Activated CD8-positive, alpha-beta memory T cell treated with anti-CD3 and anti-CD28 coated beads for 1 hour (primary cell): ENCODE measurements around the gene PTPRE.

Source experiments
- DNase-seq, 2 donors: peaks; one replicate each; pipeline ENCODE4 v3.0.0-alpha.2; 2020; ENCODE audit warnings: low read depth in 1 of 2; ENCODE audit errors: extremely low read depth in 1 of 2

PTPRE gene

DNA sequence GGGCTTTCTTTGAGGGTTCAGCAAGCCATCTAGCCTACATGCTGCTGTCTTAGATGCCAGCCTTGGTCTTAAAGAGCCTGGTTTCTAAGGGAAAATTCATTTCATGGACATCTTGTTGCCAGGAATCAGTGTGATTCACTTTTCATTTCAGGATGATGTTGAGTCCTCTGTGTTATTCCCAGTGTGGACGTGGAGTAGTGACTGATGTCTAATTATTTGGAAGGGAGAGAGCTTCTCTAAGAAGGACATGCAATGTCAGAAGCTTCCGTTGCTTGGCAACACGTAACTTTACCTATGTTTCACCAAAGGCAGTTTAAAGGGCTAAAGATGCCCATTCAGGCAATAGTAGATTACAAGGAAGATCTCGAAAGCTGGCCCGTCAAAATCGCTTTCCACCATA lies 89.0 kb downstream of the PTPRE start:
- no peak for DNase-seq

GRCh38 chr10:127996586-127996985 lies 89.7 kb downstream of the PTPRE start:
- DNase-seq: no peak

DNA sequence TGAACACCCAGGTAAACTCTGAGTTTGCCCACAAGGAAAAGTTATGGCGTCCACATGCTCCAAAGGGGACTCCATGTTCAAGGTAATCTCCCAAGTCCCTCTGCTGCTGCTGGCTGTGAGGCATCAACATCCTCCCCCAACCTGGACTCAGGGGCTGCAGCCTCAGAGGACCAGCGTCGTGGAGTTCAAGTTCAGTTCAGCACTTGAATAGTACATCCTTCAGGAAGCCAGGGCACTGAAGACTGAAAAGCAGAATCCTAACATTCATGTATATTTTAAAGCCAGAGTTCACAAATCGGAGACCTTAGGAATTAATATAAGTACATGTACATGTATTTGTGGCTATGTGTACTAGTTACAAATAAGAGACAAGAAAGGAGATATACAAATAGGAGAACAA lies 90.4 kb downstream of the PTPRE start:
- DNase-seq: no peak

DNA sequence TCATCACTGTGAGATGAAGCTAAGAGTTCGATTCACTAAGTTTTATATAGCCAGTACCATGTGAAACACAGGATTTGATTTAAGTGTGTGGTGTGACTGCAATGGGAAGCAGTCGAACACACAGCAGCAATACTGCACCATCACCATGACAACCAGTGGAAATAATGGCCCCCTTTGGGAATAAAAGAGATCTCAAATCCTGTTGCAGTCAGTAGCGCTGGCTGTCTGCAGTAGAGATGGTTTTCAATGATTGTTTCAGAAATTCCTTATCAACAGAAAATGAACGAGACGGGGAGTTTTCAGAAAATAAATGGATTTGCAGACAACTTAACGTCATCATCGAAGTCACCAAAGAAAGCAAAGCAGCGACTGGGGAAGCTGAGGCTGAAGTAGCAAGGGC lies 91.0 kb downstream of the PTPRE start:
- DNase-seq: no peak

GRCh38 chr10:127998501-127999144 lies 91.7 kb downstream of the PTPRE start:
- no peak for DNase-seq

GRCh38 chr10:127999297-128000129 lies 92.6 kb downstream of the PTPRE start:
- no peak for DNase-seq

DNA sequence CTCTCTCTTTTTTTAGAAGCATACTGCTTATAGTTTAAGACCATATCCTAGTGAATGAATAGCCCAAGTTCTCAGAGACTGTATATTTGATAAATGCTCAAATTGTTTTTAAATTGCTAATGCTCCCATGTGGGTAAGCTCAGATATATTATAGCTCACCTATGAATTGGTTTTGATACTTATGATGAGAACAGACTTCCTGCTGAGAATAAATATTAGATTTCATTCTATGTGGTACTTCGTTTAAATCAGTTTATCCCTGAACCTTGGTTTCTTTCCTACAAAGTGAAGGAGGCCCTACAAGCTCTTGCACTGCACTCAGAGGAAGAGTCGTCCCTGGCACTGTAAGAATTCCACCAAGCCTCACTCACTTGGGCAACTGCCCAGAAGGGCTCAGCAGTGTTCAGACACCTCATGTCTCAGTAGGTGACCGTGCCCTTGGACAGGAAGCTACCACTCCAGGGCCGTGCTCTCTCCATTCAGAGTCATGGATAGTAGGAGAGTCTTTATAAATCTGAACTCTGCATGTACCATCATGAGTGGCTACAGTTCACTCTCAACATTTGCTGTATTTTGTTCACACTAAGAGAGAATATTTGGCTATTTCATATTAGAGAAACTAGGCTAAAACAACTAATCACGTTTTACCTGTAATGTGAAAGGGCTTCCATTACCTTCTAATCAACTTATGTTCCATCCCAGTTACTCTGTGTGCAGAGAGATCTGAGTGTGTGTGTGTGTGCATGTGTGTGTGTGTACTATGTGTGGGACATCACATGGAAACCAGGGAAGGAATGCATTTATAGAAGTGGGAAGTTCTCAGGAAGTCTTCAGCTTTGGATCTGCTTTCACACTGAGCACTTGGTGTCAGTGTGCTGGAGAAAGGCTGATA lies 93.8 kb downstream of the PTPRE start:
- DNase-seq: no peak

DNA sequence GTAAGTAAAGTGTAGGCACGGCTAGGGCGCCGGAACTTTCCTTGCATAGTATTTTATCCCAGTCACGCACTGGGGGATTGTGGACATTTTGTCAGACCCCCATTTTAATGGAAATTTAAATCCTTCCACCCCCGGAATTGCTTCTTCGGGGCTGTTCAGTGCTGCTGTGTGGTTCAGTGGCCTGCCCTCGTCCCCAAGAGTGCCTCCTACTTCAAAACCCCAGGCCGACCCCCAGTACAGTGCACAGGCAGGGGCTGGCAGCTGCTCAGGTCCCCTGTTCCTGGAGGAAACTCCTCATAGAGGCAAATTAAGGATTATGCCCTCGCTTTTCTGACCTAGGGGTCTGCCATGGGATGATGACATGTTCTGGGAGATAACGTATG lies 94.5 kb downstream of the PTPRE start:
- DNase-seq: no peak

DNA sequence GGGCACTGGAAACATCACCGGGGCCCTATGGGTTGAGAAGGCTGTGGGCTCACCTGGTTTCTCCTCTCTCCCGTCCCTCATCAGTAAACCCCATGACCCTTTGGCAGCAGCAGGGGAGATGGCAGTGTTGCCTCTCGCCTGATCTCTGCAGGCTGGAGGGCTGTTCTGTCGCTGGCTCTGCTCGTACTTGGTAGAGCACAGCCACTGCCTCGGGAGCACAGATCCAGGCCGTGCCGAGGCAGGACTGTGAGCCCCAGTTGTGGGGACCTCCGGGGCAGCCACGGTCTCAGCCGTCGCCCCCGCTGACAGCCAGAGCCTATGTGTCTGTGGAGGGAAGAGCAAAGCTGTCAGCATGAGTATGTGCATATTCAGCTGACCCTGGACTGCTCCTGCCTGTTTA lies 94.9 kb downstream of the PTPRE start:
- no peak for DNase-seq

DNA sequence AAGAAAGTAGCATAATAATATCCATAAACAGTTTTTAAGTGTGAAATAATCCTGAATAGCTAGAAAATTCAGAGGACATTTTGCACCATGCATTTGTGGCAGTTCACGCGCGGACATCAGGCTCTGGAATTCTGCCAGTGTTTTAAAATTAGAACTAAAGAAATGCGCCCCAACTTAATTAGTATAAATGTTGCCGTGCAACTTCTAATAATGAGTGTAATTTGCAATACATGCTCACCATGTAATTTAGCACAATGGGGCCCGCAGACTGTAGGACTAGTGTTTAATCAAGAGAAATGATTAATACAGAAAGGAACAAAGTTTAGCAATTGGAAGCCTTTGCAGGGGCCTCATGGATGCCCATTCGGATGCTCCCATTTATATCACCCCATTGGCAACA lies 96.6 kb downstream of the PTPRE start:
- no peak for DNase-seq

DNA sequence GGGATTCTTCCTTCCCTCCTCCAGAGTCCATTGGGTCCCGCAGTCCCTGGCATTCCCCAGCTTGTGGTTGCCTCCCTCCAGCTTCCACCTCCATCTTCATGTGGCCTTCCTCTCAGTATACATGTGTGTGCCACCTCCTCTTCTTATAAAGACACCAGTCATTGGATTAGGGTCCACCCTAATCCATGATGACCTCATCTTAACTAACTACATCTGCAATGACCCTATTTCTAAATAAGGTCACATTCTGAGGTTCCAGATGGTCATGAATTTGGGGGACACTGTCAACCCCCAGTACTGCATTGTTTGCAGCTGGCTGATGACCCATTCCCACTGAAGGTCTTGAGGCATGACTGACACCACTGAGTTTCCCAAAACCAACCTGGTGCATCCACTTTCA lies 99.0 kb downstream of the PTPRE start:
- DNase-seq: no peak

DNA sequence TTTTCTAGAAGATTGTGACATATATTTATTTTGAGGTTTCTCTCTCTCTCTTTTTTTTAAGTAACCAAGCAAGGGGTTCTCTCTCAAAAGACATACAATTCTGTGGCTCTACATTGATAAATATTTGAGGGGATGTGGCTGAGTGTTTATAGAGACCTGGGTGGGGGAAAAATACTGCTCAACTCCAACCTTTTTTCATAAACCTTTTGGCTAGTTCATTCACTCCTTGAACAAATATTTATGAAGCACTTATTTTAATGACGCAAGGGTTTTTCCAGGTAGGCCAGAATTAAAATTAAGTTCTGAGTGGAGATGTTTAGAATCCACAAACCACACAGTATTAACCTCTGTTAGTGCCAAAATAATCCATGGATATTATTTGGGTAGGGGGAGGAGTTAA lies 100.2 kb downstream of the PTPRE start:
- DNase-seq: no peak

- DNase-seq: no peak
Measured at GRCh38 chr10:128007971-128008370, 101.1 kb downstream of the PTPRE start.

DNA sequence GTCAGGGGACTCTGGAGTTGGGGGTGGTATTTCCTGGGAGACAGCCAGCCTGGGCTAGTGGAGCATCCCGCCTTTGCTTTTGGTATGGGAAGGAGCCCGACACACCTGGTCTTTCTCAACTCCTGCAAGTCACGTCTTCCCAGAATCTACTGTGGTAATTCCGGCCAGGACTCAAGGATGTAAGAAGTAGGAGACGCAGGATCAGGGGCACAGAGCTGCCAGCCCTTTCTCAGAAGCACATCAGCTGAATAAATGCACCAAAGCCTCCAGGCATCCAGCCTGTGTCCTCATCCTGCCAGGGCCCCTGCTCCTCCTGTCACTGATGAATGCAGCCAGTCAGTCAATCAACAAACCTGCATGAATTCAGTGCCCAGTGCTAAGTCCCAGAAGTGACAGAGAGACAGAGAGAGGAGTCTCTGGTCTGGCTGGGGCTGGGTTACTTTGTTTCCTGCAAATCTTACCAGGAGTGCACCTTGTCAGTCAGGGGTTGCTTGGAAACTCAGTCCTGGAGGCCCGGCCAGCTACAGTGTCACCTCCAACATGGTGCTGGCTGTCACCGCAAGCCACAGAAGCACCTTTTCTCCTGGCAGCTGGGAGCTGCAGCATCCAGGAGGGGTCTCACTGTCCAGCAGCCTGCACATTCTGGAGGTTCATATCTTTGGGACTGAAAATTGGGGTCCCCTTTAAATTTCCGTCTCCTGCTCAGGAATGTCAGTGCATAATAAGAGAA lies 101.8 kb downstream of the PTPRE start:
- DNase-seq: no peak

GRCh38 chr10:128009372-128010126 lies 102.6 kb downstream of the PTPRE start:
- DNase-seq: no peak

DNA sequence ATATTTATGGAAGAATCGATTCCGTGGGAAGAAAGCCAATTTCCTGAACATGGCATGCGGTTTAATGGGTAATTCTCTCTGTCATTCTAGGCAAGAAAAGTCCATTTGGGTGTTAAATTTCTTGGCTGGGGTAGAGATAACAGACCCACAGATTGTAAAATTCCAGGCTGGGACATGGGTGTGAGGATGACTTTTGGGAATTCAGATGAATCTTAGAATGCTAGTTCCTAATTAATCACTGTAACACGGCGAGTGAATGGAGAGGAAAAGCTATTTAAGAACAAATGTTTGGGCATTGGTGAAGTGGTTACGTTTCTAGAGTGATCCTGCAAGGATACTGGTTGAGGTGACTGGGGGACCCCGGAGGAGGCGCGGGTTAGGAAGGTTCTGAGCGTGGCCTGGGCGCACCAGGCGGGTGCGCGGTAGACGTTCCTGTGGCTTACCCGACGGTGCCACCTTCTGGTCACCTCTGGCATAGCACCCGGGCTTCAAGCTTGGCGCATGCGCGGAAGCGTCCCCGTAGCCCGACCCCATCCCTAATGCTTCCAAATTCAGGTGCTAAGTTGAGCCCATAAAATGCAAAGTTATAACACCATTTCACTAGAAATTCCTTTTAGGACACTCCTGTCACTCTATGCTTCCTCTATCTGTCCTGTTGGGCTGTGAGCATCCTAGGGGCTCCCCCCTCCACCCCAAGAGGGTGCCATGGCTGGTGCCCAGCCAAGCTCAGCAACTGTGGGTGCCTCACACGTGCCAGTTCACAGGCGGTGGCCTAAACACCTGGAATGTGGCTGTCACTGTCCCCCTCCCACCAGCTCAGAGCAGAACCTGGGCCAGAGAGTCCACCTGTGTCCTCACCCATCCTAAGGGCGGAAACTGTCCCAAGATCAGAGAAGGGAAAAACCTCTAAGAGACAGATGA lies 104.4 kb downstream of the PTPRE start:
- peak; percentile 56 to 82 for DNase-seq

- no peak for DNase-seq
Measured at GRCh38 chr10:128013626-128014025, 106.7 kb downstream of the PTPRE start.

GRCh38 chr10:128014236-128014635 lies 107.3 kb downstream of the PTPRE start:
- DNase-seq: no peak

DNA sequence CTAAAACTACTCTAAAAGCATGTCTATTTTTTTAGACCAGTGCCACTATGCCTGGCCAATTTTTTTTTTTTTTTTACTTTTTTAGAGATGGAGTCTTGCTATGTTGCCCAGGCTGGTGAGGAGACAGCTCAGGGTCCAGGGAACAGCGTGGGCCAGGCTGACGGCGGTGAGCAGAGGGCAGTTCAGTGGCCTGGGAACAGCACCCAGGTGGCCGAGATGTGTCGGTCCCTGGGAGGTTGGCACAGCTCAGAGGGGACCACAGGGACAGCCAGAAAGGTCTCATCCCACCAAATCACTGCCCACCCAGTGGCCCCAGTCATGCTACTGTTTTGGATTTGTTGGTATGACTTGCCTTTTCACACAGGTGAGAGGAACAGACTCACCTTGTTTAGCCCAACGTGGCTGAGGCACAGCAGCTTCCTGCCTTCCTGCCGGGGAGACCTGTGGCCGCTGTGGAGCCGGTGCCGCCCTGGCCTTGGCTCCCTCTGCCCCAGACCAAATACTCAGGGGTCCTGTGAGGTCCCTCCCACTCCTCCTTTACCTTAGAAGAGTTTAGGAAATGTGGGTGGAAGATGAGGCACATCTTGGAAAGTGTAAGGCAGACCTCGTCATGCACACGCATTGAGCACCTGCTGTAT lies 109.6 kb downstream of the PTPRE start:
- no peak for DNase-seq
